ENCODE results near the gene C10orf90.

Gene C10orf90

GRCh38 chr10:126640401-126640800, 30.1 kb downstream of the C10orf90 start:
- no peak overlapping the region for H3K4me3 ChIP-seq (replicated peaks; ENCODE audit: low read depth, low read length)
- no peak for DNase-seq (ENCODE audit: extremely low read depth, low read depth)
- TF ChIP-seq CTCF (IDR thresholded peaks at IDR 0.05; ENCODE audit: low read depth, low read length, missing control alignments), result no peak

- TF ChIP-seq CTCF (IDR thresholded peaks at IDR 0.05; ENCODE audit: low read depth, low read length, missing control alignments), result no peak
- DNase-seq (ENCODE audit: extremely low read depth, low read depth), result no peak
- no peak overlapping the region for H3K4me3 ChIP-seq (replicated peaks; ENCODE audit: low read depth, low read length)
Observed at GRCh38 chr10:126639084-126639483, 31.4 kb downstream of the C10orf90 start.

- H3K4me3 ChIP-seq (replicated peaks; ENCODE audit: low read depth, low read length), result no peak overlapping the region
- no peak for DNase-seq (ENCODE audit: extremely low read depth, low read depth)
- no peak for TF ChIP-seq CTCF (IDR thresholded peaks at IDR 0.05; ENCODE audit: low read depth, low read length, missing control alignments)
Observed at GRCh38 chr10:126638542-126638941, 32.0 kb downstream of the C10orf90 start.

GRCh38 chr10:126637501-126637900, 33.0 kb downstream of the C10orf90 start:
- no peak overlapping the region for H3K4me3 ChIP-seq (replicated peaks; ENCODE audit: low read depth, low read length)
- DNase-seq (ENCODE audit: extremely low read depth, low read depth), result no peak
- no peak for TF ChIP-seq CTCF (IDR thresholded peaks at IDR 0.05; ENCODE audit: low read depth, low read length, missing control alignments)

- no peak for TF ChIP-seq CTCF (IDR thresholded peaks at IDR 0.05; ENCODE audit: low read depth, low read length, missing control alignments)
- DNase-seq (ENCODE audit: extremely low read depth, low read depth), result peak; percentile 20
- H3K4me3 ChIP-seq (replicated peaks; ENCODE audit: low read depth, low read length), result no peak overlapping the region
Observed at GRCh38 chr10:126634911-126635310, 35.6 kb downstream of the C10orf90 start.

GRCh38 chr10:126634347-126634746, 36.1 kb downstream of the C10orf90 start:
- H3K4me3 ChIP-seq (replicated peaks; ENCODE audit: low read depth, low read length), result no peak overlapping the region
- DNase-seq (ENCODE audit: extremely low read depth, low read depth), result no peak
- TF ChIP-seq CTCF (IDR thresholded peaks at IDR 0.05; ENCODE audit: low read depth, low read length, missing control alignments), result no peak

GRCh38 chr10:126632705-126633104, 37.8 kb downstream of the C10orf90 start:
- DNase-seq (ENCODE audit: extremely low read depth, low read depth), result no peak
- H3K4me3 ChIP-seq (replicated peaks; ENCODE audit: low read depth, low read length), result no peak overlapping the region

More at GRCh38 chr10:126632705-126633104, 37.8 kb downstream of the C10orf90 start:
- no peak for TF ChIP-seq CTCF (IDR thresholded peaks at IDR 0.05; ENCODE audit: low read depth, low read length, missing control alignments)
